Stomach smooth muscle (tissue), 2 donors: Measurements from ENCODE around the gene TMEM213.
"Not testable (repeated sequence)": the region's sequence is repeated elsewhere in the genome, so short reads cannot be mapped to it uniquely, and the experiment has no call there.

Experiments
- H3K27ac ChIP-seq: one replicate; pipeline ENCODE4 v1.7.0; 2013; ENCODE audit warnings: mild to moderate bottlenecking, low read length, inconsistent platforms
- H3K27me3 ChIP-seq, 2 donors: one replicate each; pipeline ENCODE4 v1.7.0; 2013; ENCODE audit warnings: low read length in 2 of 2; ENCODE audit not compliant: insufficient read depth in 2 of 2, control insufficient read depth in 1 of 2
- H3K36me3 ChIP-seq, 2 donors: one replicate each; pipeline ENCODE4 v1.7.0; 2013; ENCODE audit warnings: low read length in 2 of 2; ENCODE audit not compliant: control insufficient read depth in 2 of 2, insufficient read depth in 2 of 2
- H3K4me1 ChIP-seq: one replicate; pipeline ENCODE4 v1.7.0; 2013; ENCODE audit warnings: low read length; ENCODE audit not compliant: control insufficient read depth, insufficient read depth
- H3K4me3 ChIP-seq, 2 donors: one replicate each; pipeline ENCODE4 v1.7.0; 2013; ENCODE audit warnings: low read length in 2 of 2
- H3K9ac ChIP-seq, 2 donors: one replicate each; pipeline ENCODE4 v1.7.0; 2013; ENCODE audit warnings: low read length in 2 of 2, mild to moderate bottlenecking in 1 of 2
- H3K9me3 ChIP-seq, 2 donors: one replicate each; pipeline ENCODE4 v1.7.0; 2013; ENCODE audit warnings: low read length in 2 of 2; ENCODE audit not compliant: control insufficient read depth in 2 of 2
- donor health status: healthy.
- donor health status: Pancreatic carcinoma.

TMEM213 gene

GRCh38 chr7:138797046-138797445 lies 748 bp upstream of the TMEM213 start:
- not testable (repeated sequence) for H3K4me3 ChIP-seq, H3K9me3 ChIP-seq, H3K27ac ChIP-seq, H3K36me3 ChIP-seq, H3K9ac ChIP-seq, H3K4me1 ChIP-seq, H3K27me3 ChIP-seq

GRCh38 chr7:138798836-138799235 lies 1.0 kb downstream of the TMEM213 start:
- Histone ChIP-seq H3K9me3 (no peaks in the 10 kb centered on the region), H3K4me3 (no peak overlapping the region), H3K9ac (no peak overlapping the region), H3K36me3 (no peaks in the 10 kb centered on the region), H3K4me1 (no peaks in the 10 kb centered on the region), H3K27ac (no peak overlapping the region), H3K27me3 (peaks cover 0 to 3% of the 10 kb centered on the region in 2 donors)

- no peak overlapping the region for H3K9ac ChIP-seq
- H3K27ac ChIP-seq, result no peak overlapping the region
- H3K36me3 ChIP-seq, result no peaks in the 10 kb centered on the region
- H3K4me1 ChIP-seq, result no peaks in the 10 kb centered on the region
- H3K9me3 ChIP-seq, result no peaks in the 10 kb centered on the region
- H3K4me3 ChIP-seq, result no peak overlapping the region
- H3K27me3 ChIP-seq, result peaks cover 0 to 3% of the 10 kb centered on the region in 2 donors
These were observed 1.7 kb downstream of the TMEM213 start for GRCh38 chr7:138799336-138800000.

GRCh38 chr7:138801256-138801655 lies 3.5 kb downstream of the TMEM213 start:
- Histone ChIP-seq H3K4me3 (no peak overlapping the region), H3K27ac (no peak overlapping the region), H3K4me1 (no peaks in the 10 kb centered on the region), H3K9me3 (no peaks in the 10 kb centered on the region), H3K27me3 (peaks cover 0 to 3% of the 10 kb centered on the region in 2 donors), H3K36me3 (no peaks in the 10 kb centered on the region), H3K9ac (no peak overlapping the region)

GRCh38 chr7:138802706-138803105 lies 4.9 kb downstream of the TMEM213 start:
- Histone ChIP-seq H3K27me3 (peaks cover 0 to under 1% of the 10 kb centered on the region in 2 donors), H3K9me3 (peaks cover 0 to 1% of the 10 kb centered on the region in 2 donors), H3K27ac (no peak overlapping the region), H3K9ac (no peak overlapping the region), H3K36me3 (no peaks in the 10 kb centered on the region), H3K4me1 (no peaks in the 10 kb centered on the region), H3K4me3 (no peak overlapping the region)

GRCh38 chr7:138804618-138805017 lies 6.8 kb downstream of the TMEM213 start:
- no peak overlapping the region for H3K4me3 ChIP-seq
- H3K27me3 ChIP-seq, result no peaks in the 10 kb centered on the region
- H3K9ac ChIP-seq, result no peak overlapping the region
- H3K4me1 ChIP-seq, result no peaks in the 10 kb centered on the region
- H3K27ac ChIP-seq, result no peak overlapping the region
- peaks cover 0 to 6% of the 10 kb centered on the region in 2 donors for H3K9me3 ChIP-seq
- no peaks in the 10 kb centered on the region for H3K36me3 ChIP-seq

GRCh38 chr7:138809346-138809745 lies 11.6 kb downstream of the TMEM213 start:
- Histone ChIP-seq H3K9ac (no peak overlapping the region), H3K9me3 (peaks cover 0 to 6% of the 10 kb centered on the region in 2 donors), H3K4me3 (no peak overlapping the region), H3K36me3 (no peaks in the 10 kb centered on the region), H3K27ac (no peak overlapping the region), H3K4me1 (no peaks in the 10 kb centered on the region), H3K27me3 (no peaks in the 10 kb centered on the region)

- H3K9ac ChIP-seq, H3K36me3 ChIP-seq, H3K27me3 ChIP-seq, H3K9me3 ChIP-seq, H3K27ac ChIP-seq, H3K4me3 ChIP-seq, H3K4me1 ChIP-seq: not testable (repeated sequence)
These were observed 13.5 kb downstream of the TMEM213 start for GRCh38 chr7:138811327-138811726.

GRCh38 chr7:138813945-138814344 lies 16.2 kb downstream of the TMEM213 start:
- Histone ChIP-seq H3K4me1 (no peaks in the 10 kb centered on the region), H3K27ac (no peak overlapping the region)

GRCh38 chr7:138814816-138815332 lies 17.1 kb downstream of the TMEM213 start:
- Histone ChIP-seq H3K27ac (no peak overlapping the region), H3K9ac (no peak overlapping the region), H3K4me3 (no peak overlapping the region), H3K9me3 (no peaks in the 10 kb centered on the region), H3K27me3 (no peaks in the 10 kb centered on the region), H3K36me3 (no peaks in the 10 kb centered on the region), H3K4me1 (no peaks in the 10 kb centered on the region)

More at GRCh38 chr7:138813945-138814344, 16.2 kb downstream of the TMEM213 start:
- Histone ChIP-seq H3K27me3 (no peaks in the 10 kb centered on the region), H3K9me3 (no peaks in the 10 kb centered on the region), H3K9ac (no peak overlapping the region), H3K4me3 (no peak overlapping the region), H3K36me3 (no peaks in the 10 kb centered on the region)

GRCh38 chr7:138816650-138817049 lies 18.9 kb downstream of the TMEM213 start:
- H3K9ac ChIP-seq, result no peak overlapping the region
- no peaks in the 10 kb centered on the region for H3K27me3 ChIP-seq
- no peaks in the 10 kb centered on the region for H3K9me3 ChIP-seq
- H3K27ac ChIP-seq, result no peak overlapping the region
- H3K4me3 ChIP-seq, result no peak overlapping the region
- no peaks in the 10 kb centered on the region for H3K36me3 ChIP-seq
- no peaks in the 10 kb centered on the region for H3K4me1 ChIP-seq
